NCI-H1694 treated with DMSO at 0.1 percent for 48 hours (cell line): ENCODE data around the gene SLC25A21.
"Not testable (repeated sequence)": the region's sequence is repeated elsewhere in the genome, so short reads cannot be mapped to it uniquely, and the experiment has no call there.

Experiments
- DNase-seq: peaks from one replicate; lab custom pipeline; 2025; lab: John Stamatoyannopoulos, UW

The SLC25A21 gene

DNA sequence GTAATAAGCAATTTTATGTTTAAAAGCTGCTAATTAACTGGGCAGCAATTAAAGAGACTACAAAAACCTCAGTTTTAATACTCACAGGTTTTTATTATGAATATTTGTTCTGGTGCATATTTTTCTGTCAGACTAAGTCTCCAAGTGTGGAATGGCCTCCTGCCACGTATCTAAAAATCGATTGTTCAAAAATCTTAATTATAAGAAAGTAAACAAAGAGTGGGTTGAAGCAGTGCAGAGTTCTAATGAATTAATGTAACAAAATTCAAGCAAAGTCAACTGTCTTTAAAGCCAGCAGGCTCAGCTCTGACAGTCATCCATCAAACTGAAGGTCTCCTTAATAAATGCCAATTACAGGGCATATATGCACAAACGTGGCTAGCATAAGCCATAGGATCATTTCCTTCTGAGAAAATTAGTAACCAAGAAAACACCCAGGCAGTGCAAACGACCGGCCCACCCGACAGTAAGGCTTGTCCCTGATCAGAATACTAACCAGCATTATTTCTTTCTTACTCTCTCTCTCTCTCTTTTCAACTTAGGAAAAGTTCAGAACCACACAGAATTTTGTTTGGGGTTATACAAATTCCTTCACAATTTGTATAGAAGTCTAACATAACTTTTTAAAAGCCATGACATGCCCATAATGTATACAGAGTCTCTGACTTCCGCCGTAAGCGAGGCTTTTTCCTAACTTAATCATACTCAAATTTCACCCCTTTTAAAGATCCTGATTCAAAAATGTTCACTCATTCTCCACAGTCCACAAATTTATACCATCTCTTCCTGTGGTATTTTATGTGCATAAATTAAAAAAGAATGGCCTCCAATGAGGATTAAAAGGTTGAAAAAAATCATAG lies 83.8 kb downstream of the SLC25A21 start:
- DNase-seq = no peak

DNA sequence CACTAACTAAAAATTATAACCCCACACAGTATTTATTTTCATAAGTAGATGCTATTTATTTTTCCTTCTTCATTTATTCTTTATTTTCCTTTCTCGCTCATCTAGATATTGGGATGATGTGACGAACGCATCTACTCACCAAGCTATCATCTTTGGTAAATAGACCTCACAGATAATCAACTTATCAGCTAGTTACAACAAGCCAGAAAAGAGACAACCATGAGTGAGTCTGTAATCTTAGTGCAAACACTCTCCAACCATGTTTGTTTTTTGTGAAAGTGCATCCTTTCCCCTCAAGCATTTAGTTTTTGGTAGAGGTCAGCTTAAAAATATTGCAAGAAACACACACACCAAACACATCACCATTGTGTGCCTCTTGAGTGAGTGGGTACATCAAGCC lies 84.9 kb downstream of the SLC25A21 start:
- DNase-seq = no peak

- no peak for DNase-seq
These were observed 88.8 kb downstream of the SLC25A21 start for GRCh38 chr14:37083599-37083998.

- DNase-seq = no peak
These were observed 90.0 kb downstream of the SLC25A21 start for GRCh38 chr14:37082449-37082848.

DNA sequence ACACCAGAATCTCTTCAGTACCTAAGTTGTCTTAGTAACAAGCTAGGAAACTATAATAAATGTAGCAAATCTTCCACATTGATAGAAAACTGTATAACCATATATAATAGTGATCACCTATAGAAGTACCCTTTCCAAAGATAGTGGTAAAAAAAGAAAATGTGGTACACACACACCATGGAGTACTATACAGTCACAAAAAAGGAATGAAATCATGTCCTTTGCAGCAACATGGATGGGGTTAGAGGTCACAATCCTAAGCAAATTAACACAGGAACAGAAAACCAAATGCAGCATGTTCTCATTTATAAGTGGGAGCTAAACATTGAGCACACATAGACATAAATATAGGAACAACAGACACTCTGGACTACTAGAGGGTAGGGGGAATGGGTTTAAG lies 90.5 kb downstream of the SLC25A21 start:
- DNase-seq = no peak

- DNase-seq = no peak
These were observed 91.2 kb downstream of the SLC25A21 start for GRCh38 chr14:37081218-37081617.

DNA sequence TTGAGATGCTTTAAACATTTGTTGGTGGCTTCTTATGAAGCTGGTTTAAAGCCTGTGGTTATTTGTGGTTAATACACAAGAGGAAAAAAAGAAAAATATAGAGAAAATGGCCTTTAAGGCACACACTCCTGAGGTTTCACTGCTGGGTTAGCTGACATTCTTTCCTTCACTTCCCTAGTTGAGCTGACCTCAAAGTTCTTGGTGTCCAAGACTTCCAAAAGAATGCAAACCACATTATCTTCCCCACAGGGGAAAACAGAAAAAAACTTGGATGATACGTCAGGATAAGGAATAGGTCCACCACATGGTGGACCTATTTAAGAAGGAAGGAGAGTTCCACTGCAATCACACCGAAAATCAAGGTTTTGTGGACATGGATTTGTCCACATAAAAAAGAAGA lies 94.3 kb downstream of the SLC25A21 start:
- DNase-seq = no peak

GRCh38 chr14:37074320-37074719 lies 98.1 kb downstream of the SLC25A21 start:
- not testable (repeated sequence) for DNase-seq

DNA sequence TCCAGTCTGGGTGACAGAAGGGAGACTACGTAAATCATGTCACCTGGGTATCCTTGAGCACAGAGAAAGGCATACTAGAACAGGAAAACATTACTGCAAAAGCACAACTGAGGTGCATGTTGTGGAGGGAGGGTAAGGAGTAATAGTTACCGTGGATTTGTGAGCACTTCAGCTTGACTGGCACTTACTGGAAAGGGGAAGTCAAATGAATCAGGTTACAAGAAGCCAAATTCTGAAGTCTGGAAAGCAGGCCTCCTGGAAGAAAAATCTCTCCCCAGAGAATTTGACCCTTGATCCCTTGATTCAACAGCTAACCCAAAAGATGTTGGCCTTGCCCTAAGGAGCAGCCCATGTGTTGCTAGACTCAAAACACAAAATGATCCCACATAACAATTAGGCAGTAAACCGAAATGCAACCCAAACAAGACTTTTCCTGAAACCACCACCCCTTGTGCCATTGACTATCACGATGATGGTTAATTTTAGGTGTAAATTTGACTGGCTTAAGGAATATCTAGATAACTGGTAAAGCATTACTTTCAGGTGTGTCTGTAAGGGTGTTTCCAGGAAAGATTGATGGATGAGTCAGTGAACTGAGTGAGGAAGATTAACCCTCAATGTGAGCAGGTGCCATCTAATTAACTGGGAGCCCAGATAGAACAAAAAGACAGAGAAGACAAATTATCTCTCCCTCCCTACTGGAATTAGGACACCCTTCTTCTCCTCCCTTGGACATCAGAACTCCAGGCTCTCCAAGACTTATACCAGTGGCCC lies 108.8 kb downstream of the SLC25A21 start:
- no peak for DNase-seq

DNA sequence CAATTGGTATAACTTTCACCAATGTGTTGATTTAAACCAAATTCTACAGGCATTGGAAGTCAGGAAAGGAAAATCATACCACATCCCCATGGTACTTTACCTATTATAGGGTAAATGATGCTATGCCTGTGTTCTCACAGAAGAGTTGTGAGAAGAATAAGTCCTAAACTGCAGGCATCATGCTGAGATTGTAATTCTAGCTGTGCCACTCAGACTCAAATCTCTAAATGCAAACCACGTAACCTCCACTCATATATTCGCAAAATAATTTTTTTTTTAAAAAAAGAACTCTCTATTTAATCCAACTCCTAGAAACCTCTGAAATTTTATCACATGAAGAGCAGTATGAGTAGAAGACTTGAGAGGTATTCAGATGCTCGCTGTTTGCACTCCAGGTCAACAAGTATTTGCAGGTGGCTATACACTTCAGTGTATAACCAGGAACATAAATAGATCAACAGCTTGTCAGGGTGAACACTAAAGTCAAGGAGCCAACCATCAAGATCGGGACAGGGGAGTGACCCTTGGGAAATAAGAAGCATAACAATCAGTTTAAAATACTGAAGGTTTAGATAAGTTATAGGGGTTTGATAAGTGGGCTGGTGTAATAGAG lies 110.1 kb downstream of the SLC25A21 start:
- no peak for DNase-seq

GRCh38 chr14:37061697-37062096 lies 110.7 kb downstream of the SLC25A21 start:
- no peak for DNase-seq

DNA sequence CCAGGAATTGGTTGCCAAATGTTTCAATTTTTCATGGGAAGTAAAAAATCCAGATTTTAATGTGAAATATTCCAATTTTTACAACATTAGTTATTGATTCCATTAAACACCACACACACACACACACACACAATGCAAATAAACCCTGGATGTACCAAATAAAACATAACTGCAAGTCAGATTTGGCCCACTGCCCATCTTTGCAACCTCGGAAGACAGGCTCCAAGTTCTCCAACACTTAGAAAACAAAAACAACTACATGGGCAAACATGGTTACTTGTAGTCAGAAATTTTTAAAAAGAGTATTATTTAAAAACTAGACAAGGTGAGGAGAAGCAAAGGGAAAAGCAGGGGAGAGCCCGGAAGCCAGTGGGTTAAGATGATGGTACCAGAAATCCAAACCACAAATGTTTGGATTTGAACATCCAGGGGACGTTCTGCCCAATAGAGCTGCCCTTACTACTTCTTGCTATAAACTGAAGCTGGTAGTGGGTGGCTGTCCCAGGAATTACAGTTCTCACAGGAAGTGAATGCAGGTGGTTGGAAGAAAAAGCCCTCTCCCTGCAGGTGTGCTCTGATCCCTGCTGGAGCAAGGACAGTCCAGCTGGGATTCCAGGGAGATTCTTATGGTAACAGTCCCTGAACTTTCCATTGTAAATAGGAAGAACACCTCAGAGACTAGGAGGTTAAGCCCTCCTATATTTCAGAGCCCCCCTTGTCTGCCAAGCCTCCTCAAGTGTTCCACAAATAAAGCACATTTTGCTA lies 111.7 kb downstream of the SLC25A21 start:
- DNase-seq = no peak

DNA sequence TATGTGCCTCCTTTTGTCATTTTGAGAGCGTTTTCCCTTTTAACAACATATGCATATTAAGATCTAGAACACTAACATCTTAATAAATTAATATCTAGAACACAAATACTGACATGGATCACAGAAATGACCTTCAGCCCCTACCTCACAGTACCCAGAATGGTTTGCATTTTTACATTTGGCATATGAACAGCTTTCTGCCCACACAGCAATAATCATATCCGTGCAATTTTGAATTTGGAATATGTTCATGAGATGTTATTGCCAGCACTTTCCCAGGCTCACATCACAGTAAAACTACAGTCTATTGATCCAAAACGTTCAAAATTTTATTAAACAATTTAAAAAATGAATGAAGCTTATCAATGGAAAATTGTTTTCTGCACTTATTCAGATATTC lies 114.6 kb downstream of the SLC25A21 start:
- DNase-seq = no peak

- no peak for DNase-seq
These were observed 115.9 kb downstream of the SLC25A21 start for GRCh38 chr14:37056473-37056872.

DNA sequence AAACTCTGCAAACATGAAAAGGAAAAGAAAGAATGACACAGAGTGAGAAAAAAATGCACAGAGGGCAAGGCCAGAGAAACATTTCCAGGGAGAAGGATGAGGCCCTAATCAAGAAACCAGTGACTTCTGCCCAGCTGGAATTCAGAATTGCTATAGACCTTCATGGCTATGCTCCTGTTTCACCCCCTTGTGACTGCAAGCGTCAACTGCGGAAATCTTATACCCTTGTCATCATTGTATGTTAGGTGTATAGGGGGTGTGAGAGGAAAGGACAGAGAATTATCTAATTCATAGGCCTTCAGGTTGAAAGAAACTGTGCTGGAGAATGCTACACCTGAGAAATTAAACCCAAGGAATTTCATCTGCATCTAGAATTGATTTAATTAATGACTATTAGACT lies 117.5 kb downstream of the SLC25A21 start:
- no peak for DNase-seq

DNA sequence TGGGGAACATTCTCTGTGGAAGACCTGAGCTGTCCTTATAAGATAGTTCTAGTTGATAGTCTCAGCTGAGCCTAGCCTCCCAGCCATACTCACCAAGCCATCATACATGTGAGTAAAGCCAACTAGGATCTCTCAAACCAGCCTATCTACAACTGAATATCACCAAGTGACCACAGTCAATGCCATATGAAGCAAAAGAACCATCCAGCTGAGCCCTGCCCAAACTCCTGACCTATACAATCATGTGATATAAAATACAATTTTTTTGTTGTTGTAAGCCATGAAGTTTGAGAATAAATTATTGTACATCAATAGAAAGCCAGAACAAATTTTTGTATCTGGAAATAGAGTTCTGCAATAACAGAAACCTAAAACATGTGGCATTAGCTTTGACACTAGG lies 118.3 kb downstream of the SLC25A21 start:
- no peak for DNase-seq

- DNase-seq = no peak
These were observed 120.7 kb downstream of the SLC25A21 start for GRCh38 chr14:37051680-37052079.

- DNase-seq = no peak
These were observed 121.3 kb downstream of the SLC25A21 start for GRCh38 chr14:37051153-37051552.

- no peak for DNase-seq
These were observed 123.7 kb downstream of the SLC25A21 start for GRCh38 chr14:37048666-37049071.

DNA sequence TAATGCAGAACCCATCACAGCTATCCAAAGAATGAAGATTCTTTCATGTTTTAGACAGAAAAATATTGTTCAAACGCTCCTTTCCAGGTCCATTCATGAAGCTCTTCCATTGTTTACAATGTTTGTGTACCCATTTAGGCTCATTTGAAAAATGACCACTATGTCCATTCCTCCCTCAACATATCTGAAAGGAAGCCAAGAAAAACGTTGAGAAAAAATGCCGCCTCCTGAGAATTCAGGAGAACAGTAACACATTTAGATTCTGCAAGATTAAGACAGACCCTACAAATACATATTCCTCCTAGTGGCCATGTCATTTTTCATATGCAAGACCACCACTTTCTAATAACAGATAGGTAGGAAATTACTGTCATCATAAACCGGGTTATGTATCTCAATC lies 124.4 kb downstream of the SLC25A21 start:
- DNase-seq = no peak

GRCh38 chr14:37047226-37047625 lies 125.2 kb downstream of the SLC25A21 start:
- DNase-seq = no peak

DNA sequence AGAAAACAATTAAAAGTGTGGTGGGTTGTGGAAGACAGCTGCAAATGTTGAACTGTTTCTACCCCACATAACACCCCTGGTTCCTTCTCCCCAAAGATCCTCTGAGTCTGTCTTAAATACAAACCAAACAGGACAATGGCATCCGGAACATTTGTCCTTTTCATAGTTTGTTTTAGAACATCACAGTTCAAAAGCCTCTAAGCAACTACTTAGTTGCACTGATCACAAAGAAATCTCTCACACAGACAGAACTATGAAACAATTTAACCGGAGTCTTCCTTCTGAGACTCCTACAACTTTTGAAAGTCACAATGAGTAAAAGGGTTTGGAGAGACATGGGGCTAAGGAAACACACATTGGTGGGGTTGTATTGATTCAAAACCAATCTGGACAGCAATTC lies 125.6 kb downstream of the SLC25A21 start:
- DNase-seq = no peak
